Mucosa of descending colon (tissue), 3 donors: Measurements from ENCODE around the gene CYP27B1. TPM values are rescaled to one million over a fixed set of nuclear protein-coding genes. Genes with fewer than 3 reads are reported as not detected.

ENCODE experiments used
- ATAC-seq: fragments of 200-7000 bp; cut with Tn5 transposase; one replicate; pipeline ENCODE4 v1.9.1; 2020; ENCODE audit warnings: mild to moderate bottlenecking, moderate library complexity
- DNase-seq, 3 donors: peaks; one replicate each; pipeline ENCODE4 v3.0.0-alpha.2; 2020
- H3K36me3 ChIP-seq: fragments of 200-600 bp; one replicate; pipeline ENCODE4 v1.8.0; 2021; ENCODE audit warnings: low read depth, mild to moderate bottlenecking
- H3K4me1 ChIP-seq: fragments of 200-600 bp; one replicate; pipeline ENCODE4 v1.8.0; 2021; ENCODE audit warnings: low read depth, mild to moderate bottlenecking
- H3K4me3 ChIP-seq: fragments of 200-600 bp; one replicate; pipeline ENCODE4 v1.8.0; 2021; ENCODE audit warnings: mild to moderate bottlenecking
- H3K9me3 ChIP-seq: fragments of 200-600 bp; one replicate; pipeline ENCODE4 v1.8.0; 2021; ENCODE audit warnings: mild to moderate bottlenecking
- CTCF ChIP-seq: fragments of 200-600 bp; IDR thresholded peaks from one replicate; pipeline ENCODE4 v1.8.0; 2022; ENCODE audit warnings: antibody characterized with exemption, mild to moderate bottlenecking
- intact Hi-C, 2 donors: fragments of 100-400 bp; cut with DNase I in 1 of 2; cut with micrococcal nuclease in 1 of 2; formaldehyde crosslinking; loops; one replicate each; pipeline versions ENCODE4 v1.11.0 to v1.11.1; 2022; cut with DNase I, micrococcal nuclease
- total RNA-seq, 3 donors: library from RNA; stranded (reverse); fragmentation: NEBNext Ultra II Directional in 2 of 3; extraction: Animal tissue kit (Norgen Biotek cat#: 25700) in 2 of 3; gene quantifications; one replicate each; pipeline versions ENCODE4 v1.2.1 to v1.2.4, GENCODE V29; 2021 to 2023
- donor health status: DM: no; HTN: no; CAD: no; lungs with moderate emphysema.
- donor health status: DM: no; HTN: no; CAD: no.
- donor health status: DM: no; HTN: yes; CAD: no.

Gene CYP27B1
- total RNA-seq, 3 donors from 2014 or later, result 1.2 to 2.1 (median 1.4) TPM

DNA sequence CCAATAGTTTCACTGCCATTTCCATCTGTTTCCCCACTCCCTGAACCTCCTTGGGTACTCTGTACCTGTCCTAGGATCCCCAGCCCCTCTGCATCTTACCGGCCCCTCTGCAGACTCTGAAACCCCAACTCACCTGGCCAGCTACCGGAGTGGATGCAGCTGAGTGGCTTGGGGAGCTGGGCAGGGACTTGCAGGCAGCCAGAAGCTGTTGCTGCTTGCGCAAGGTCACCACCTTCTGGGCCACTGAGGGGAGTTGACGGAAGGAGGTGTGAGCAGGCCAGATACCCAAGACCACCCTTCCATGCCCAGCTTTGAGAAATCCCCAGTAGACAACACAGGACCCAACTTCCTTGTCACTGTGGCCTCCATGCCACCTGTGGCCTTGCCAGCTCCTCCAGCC lies 34.6 kb downstream of the CYP27B1 start:
- H3K36me3 ChIP-seq, result no peaks in the 10 kb centered on the region
- intact Hi-C loops, result no loop called here
- TF ChIP-seq CTCF, result no peak

GRCh38 chr12:57731411-57732080 lies 35.3 kb downstream of the CYP27B1 start:
- Histone ChIP-seq H3K4me1 (no peaks in the 10 kb centered on the region), H3K36me3 (no peaks in the 10 kb centered on the region), H3K4me3 (no peak overlapping the region), H3K9me3 (no peaks in the 10 kb centered on the region)
- intact Hi-C loops, result no loop called here
- no peak for TF ChIP-seq CTCF
- DNase-seq (no peak), ATAC-seq (no peak)

More for the DNA sequence above, 34.6 kb downstream of the CYP27B1 start:
- DNase-seq (no peak), ATAC-seq (no peak)
- no peaks in the 10 kb centered on the region for H3K9me3 ChIP-seq
- no peaks in the 10 kb centered on the region for H3K4me1 ChIP-seq
- H3K4me3 ChIP-seq, result no peak overlapping the region

DNA sequence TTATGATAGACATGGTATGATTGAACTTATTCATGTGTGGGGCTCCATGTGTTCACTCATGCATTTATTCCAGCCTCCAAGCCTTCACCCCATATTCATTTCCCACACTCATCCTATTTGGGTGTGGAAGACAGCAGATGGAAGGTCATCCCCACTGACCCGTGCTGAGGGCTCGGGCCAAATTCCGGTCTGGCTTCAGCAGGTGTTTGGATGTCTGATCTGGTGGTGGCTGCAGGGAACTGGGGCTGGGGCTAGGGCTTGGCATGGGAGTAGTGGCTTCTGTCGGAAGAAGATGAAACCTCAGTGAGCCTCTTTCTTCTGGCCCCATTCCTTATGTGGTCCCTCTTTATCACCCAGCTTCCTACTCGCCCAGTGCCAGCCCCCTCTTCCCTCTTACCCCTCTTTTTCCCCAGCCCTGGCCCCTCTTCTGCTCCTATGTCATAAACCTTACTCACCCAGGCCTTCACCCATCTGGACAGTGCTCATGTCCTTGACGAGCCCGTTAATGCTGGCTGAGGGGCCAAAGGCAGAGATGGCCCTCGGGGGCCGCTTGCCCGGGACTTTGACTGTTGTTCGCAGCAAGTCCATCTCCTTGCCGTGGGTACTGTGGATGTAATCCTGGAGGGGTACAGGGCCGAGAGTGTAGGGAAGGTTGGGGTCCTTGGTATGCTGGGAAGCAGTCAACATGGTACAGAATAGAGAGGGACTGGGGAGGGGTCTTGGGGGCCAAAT lies 36.4 kb downstream of the CYP27B1 start:
- intact Hi-C loops, result no loop called here
- no peak for TF ChIP-seq CTCF
- Histone ChIP-seq H3K9me3 (no peaks in the 10 kb centered on the region), H3K36me3 (no peaks in the 10 kb centered on the region), H3K4me1 (peaks cover 3% of the 10 kb centered on the region), H3K4me3 (no peak overlapping the region)
- ATAC-seq (no peak), DNase-seq (no peak)

DNA sequence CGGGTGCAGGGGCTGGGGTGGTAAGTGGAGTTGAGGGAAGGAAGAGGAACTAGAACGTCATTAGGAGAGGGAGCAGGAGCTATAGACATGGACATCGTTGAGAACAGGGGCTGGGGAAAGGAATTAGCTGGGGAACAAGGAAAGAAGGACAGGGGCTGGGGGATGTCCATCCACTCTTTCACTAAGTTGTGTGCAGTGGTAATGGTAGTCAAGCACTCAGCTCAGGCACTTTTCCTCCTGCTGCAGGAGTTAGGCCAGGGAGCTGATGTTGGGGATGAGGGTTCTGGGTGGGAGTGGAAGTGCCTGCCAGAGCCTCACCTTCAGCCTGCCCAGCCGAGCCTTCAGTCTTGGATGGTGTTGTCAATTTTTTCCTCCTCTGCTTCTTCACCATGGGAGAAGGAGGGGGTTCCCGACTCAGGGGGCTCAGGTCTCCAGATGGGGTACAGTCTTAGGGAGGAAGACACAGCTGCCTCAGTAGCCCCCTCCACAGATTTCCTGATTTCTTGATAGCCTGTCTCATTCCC lies 37.5 kb downstream of the CYP27B1 start:
- no peak for TF ChIP-seq CTCF
- Histone ChIP-seq H3K4me1 (peaks cover 3% of the 10 kb centered on the region), H3K4me3 (no peak overlapping the region), H3K9me3 (no peaks in the 10 kb centered on the region), H3K36me3 (no peaks in the 10 kb centered on the region)
- intact Hi-C loops, result no loop called here
- DNase-seq (no peak), ATAC-seq (no peak)

GRCh38 chr12:57727758-57728395 lies 39.0 kb downstream of the CYP27B1 start:
- Histone ChIP-seq H3K4me1 (peaks cover 3% of the 10 kb centered on the region), H3K36me3 (no peaks in the 10 kb centered on the region), H3K4me3 (no peak overlapping the region), H3K9me3 (no peaks in the 10 kb centered on the region)
- DNase-seq (no peak), ATAC-seq (no peak)
- no peak for TF ChIP-seq CTCF
- intact Hi-C loops, result no loop called here
